Peyer's patch (tissue), 4 donors: ENCODE measurements around the gene CNTNAP2.

Experiments
- POLR2A ChIP-seq, 2 donors: fragments of 450-650 bp; IDR thresholded peaks; one replicate each; pipeline ENCODE4 v1.5.1; 2017; ENCODE audit warnings: antibody characterized with exemption in 2 of 2, mild to moderate bottlenecking in 2 of 2, moderate library complexity in 2 of 2
- TF ChIP-seq, protein P1 (sequence below), 6 experiments: fragments of 450-650 bp in 4 of 6; fragments of 200-600 bp in 2 of 6; sonication (generic) in 1 of 6; IDR thresholded peaks; one replicate each; pipeline ENCODE4 v1.5.1; 2017 to 2019; ENCODE audit warnings: antibody characterized with exemption in 6 of 6, mild to moderate bottlenecking in 3 of 6, moderate library complexity in 1 of 6

DNA sequence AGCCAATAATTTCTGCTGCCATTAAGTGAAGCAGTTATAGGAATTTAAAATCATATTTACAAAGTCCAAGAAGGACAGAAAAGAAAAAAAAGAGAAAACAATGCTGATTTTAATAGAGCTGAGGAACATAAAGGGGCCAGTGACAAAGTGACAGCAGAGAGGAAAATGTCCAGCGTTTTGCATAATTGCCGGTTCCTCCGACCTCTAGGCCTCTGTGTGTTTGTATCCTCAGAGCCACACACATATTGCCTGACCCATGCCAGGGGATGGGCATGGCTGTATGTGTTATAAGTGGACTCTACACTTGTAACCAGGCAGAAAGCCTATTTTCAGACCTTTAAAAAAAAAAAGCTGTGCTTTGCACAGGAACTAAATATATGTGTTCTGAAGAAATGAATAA is 2107.1 kb downstream of the CNTNAP2 start:
- no peak for TF ChIP-seq POLR2A (IDR thresholded peaks at IDR 0.05)
- TF ChIP-seq, protein P1, sequence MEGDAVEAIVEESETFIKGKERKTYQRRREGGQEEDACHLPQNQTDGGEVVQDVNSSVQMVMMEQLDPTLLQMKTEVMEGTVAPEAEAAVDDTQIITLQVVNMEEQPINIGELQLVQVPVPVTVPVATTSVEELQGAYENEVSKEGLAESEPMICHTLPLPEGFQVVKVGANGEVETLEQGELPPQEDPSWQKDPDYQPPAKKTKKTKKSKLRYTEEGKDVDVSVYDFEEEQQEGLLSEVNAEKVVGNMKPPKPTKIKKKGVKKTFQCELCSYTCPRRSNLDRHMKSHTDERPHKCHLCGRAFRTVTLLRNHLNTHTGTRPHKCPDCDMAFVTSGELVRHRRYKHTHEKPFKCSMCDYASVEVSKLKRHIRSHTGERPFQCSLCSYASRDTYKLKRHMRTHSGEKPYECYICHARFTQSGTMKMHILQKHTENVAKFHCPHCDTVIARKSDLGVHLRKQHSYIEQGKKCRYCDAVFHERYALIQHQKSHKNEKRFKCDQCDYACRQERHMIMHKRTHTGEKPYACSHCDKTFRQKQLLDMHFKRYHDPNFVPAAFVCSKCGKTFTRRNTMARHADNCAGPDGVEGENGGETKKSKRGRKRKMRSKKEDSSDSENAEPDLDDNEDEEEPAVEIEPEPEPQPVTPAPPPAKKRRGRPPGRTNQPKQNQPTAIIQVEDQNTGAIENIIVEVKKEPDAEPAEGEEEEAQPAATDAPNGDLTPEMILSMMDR (IDR thresholded peaks at IDR 0.05): no peak
